GM18909 (cell line): ENCODE results near the gene ITGB2.

ENCODE experiments used
- ATAC-seq: cut with Tn5 transposase; IDR thresholded peaks from one replicate; pipeline ENCODE4 v1.9.1; 2021; ENCODE audit warnings: mild to moderate bottlenecking; ENCODE audit not compliant: unreplicated experiment, poor library complexity

ITGB2 gene

DNA sequence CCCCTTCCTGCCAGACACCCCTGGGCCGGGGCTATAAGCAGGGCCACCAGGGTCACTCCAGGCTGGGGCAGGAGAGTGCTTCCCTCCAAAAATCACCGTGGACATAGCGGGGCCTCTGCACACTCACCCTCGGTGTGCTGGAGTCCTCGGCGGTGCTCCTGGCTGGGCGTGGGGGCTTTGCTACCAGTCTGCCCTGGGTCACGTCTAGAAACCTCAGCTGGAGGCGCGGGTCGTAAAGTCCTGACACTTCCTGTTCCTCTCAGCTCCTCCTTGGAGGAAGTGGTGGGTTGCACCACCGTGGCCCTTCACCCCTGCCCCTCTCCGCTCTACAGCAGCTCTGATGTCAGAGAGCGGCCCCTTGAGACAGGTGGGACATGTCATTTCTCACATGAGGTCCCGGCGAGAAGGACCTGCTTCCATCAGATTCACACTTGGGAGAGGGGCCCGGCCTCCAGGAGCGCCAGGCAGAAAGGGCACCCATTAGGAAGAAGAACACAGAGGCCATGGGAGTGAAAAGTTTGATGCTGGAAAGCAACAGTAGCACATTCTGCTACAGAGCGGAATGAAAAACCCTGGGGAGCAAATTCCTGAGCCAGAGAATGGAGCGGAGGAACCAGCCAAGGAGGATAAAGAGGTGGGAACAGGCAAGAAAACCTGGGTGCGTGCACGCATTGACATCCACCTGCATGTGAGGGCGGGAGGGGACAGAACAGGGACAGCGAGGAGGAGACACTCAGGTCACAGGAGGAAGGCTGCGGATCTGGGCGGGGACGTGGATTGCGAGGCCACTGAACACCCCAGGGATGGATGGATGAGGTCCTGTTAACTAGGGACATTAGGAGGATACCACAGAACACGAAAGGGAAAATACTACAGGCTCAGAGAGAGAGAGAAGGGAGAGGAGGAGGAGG, at the start of gene ITGB2:
Gene ITGB2 (minus strand): TSS at position 206 of the 911 bp plus-strand sequence. CDS start 10,117 bp downstream, outside the sequence.
- peak; percentile 75 for ATAC-seq

DNA sequence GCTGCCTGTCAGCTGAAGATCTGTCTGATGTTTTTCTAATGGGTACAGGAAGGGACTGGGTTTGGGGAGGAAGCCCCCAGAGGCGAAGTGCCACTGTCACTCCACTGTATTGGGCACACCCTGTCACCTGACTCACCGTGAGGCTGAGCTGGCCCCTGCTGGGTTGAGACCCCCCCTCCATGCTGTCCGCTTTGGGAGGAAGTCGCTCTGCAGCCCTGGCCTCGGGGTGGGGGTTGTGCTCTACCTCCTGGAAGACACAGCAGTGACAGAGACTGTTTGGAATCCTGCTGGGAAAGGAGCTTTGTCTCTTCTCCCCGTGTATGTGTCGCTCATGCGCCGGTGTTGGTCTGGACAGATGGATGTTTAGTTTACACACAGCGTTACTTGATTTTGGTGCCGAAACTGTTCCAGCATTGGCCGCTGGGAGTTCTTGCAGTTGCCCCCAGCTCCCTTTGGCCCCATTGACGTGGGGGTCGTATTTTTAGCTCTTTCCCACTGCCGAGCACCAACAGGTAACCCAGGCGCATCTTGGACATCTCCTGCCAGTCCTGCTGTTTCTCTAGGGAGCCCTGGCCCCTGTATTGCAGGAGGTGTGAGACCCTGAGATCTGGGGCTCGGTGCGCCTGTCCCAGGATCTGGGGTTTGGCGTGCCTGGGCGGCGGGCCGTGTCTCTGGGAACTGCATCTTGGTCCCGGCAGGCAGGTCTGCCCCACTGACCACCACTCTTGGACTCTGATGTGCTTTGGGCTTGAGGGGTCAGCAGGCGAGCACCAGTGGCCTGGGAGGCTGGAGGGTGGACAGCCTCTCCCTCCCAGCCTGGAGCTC, 49.4 kb upstream of the ITGB2 start:
- no peak for ATAC-seq

DNA sequence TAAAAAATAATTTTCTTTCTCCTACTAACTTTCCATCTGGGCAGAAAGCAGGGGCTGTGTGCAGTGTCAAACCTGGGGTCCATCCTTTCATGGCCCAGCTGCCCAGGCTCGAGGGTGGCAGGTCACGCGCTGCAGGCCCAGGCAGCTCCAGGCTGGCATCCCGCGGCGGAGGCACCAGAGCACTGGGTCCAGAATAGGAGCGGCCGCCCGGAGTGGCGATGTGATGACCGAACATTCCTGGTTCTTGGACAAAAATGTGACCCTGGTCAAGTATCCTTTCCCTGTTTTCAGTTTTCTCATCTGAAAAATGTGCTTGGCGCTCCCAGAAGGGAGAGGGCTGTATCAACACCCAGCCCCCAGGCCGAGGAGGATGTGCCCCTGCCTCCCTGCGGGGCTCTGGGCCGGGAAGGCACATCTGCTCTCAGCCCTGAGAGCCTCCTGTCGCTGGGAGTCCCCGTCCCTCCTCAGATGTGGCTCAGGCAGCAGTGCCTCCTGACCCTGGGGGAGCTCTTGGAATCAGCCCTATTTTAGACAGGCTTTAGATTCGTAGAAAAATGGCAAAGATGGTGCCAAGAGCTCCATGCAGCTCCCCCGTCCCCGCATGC, 48.5 kb upstream of the ITGB2 start:
- ATAC-seq: no peak

DNA sequence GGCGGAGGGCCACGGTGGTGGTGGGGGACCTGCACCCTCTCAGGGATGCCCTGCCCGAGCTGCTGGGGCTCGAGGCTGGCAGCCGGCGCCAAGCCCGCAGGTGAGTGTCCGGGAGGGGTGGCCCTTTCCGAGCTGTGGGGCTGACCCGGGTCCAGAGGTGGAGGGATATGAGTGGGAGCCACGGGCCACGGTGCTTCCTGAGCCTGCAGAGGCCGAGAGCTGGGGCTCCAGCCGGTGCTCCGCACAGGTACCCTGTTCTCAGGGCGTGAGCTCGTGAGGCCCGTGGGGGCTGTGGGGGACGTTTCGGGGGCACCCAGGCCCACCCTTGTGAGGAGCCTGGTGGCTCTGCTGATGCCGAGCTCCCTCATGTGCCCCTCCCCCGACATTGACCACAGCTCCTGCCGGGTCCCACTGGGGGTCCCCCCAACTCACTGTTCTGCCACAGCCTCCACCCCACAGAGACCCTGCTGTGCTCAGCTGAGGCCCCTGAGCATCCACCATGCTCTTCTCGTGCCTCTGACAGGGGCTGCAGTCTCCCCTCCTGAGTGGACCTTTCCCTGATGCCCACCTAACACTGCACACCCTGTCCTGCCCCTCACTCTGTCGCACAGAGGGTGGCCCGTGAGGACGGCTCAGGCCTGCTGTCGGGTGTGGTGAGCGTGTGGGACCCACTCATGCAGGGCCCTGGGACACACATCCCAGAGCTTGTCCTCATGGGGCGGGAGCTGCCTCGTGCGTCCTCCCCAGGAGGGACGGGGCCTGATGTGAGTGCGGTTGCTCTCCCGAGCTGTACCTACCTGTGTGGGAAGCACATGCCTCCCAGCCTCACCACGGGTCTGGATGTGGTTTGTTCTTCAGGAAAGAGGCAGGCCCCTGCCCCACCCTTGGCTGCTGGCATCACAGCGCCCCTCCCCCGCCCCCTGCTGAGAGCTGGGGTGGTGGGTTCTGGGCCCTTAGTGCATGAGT, 46.7 kb upstream of the ITGB2 start:
- no peak for ATAC-seq

DNA sequence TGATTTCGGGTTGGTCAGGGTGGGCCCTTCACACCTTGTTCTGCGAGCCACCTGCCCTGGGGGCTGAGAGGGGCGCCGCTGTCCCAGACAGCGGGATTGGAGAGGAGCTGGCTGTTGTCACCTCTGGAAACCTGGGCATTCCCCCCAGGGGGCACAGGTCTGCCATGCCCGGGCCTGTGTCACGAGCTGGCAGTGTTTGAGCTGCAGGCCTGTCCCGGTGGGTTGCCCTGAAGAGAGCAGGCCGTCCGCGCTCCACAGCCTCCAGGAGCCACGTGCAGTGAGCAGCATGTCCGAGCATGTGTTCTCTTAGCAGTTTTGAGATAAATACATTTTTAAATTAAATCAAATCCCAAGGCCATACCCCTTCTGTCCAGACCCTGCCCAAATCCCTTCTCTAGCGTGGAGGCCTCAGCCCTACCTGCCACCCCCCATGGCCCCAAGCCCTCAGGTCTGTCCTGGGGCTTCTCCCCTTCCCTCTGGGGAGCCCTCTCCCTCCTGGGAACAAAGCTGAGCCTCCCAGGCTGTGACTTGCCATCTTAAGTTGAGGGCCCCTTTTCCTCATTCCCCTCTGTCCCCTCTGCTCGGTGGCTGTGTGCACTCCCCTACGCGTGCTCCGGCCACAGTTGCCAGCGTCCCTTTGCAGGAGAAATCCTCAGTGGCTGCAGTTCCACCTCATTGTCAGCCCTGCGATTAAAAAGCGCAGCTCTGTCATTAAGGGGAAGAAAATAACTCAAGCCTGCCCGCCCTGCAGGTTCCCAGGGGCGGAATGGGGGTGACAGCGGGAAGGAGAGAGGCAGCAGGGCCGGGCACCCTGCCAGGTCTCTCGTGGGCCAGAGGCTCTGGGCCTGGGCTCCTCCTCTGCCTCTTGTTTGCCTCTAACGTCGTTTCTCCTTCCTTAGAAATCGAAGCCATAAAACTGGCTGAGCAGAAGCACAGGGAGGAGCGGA, 45.7 kb upstream of the ITGB2 start:
- no peak for ATAC-seq

DNA sequence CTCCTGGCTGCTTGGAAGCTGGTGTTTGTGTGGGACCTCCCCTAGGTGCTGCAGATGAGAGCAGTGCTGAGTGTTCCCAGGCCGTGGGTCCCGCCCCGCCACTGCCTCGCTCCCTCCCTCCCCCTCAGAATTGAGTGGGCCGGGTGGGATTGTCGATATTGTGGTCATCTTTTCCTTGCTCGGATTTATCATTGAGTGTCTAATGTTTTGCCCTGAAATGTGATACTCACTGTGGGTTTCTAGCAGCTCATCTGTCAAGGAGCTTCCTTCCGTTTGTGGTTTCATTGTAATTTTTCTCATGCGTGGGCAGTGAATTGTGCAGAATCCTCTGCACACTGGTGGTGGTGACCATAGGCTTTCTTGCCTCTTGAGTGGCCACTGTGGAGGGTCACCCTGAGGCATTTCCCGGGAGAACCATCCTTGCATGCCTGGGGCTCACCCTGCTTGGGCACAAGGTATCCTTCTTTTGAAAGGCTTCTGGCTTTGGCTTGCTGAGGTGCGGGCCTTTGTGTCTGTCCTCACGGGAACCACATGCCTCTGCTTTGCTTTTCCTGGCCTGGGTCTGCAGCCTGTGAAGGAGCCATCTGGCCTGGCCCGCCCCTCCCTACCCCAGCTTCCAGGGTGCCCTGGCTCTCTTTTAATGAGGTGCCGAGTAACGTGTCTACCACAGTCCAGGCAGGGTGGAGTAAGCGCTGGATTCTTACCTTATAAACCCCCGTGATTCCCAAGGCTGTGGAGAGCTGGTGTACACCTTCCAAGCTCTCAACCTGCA, 44.7 kb upstream of the ITGB2 start:
- no peak for ATAC-seq

DNA sequence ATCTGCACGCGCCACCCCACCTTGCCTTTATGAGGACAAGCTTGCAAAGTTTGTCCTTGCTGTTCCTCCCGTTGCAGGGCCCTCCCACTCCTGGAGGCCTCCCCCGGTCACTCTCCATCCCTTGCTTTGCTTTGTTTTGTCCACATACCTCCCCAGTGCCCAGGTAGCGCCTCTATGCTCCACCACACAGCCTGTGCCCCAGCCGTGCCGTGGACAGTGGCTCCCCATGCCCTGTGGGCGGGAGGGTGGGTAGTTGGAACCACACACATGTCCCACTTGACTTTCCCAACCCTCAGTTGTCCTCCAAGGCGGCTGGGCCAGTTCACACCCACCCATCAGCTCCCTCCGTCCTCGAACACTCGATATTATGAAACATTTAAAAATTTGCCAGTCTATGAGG, 43.7 kb upstream of the ITGB2 start:
- no peak for ATAC-seq

DNA sequence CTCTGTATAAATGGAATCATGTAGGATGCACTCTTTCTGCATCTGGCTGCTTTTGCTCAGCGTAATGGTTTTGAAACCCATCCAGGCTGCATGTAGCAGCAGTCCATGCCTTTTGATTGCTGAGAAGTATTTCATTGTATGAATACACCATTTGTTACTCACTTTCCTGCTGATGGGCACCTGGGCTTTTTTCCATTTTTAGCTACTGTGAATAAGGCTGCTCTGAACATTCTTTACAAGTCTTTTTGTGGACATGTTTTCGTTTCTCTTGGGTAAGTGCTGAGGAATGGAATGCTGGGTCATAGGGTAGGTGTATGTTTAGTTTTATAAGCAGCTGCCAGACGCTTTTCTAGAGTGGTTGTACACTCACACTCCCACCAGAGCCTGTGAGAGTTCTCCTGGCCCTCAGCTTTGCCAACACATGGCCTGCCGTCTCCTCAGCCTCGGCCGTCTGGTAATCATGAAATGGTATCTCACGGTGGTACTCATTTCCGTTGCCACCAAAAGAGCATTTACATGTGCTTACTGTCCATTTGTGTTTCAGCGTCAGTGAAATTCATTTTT, 41.8 kb upstream of the ITGB2 start:
- no peak for ATAC-seq

DNA sequence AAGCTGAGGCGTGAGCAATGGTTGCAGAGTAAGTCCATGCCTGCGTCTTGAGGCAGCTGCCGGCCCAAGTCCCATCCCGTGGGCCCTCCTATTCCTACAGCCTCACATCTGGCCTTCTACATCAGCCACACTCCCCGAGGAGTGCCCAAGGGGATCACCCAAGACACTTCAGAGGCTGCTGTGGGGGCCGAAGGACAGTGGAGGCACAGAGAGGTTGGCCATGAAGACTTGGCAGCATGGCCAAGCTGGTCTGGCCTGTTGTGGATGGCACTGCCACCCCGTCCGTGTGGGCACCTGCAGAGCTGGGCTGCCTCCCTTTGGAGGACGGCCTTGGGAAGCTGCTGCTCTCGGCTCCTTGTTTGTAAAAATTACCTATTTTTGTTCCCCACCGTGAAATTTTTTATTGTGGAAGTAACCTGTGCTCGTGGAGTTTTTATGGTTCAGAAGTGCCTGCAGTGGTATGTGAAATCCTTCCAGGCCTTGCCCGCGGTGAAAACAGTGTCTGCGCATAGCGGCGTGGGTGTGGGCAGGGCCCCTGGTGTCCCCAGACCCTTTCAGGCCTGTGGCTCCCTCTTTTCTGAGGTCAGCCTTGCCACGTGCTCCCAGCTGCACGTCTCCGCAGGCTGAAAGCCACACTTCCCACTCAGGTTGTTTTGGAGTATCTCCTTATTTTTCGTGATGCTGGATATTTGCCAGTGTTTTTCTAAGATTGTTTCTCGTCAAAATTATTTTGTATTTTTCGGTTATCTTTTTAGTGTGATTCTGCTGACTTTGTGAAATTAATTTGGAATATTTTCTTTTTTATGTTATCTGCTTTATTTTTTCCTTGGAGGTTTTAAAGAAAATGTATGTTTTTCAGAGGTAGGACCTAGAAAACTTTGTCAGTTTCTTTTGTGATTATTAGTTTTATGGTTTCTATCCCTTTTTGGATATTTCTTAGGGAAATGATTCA, 39.7 kb upstream of the ITGB2 start:
- ATAC-seq: no peak

DNA sequence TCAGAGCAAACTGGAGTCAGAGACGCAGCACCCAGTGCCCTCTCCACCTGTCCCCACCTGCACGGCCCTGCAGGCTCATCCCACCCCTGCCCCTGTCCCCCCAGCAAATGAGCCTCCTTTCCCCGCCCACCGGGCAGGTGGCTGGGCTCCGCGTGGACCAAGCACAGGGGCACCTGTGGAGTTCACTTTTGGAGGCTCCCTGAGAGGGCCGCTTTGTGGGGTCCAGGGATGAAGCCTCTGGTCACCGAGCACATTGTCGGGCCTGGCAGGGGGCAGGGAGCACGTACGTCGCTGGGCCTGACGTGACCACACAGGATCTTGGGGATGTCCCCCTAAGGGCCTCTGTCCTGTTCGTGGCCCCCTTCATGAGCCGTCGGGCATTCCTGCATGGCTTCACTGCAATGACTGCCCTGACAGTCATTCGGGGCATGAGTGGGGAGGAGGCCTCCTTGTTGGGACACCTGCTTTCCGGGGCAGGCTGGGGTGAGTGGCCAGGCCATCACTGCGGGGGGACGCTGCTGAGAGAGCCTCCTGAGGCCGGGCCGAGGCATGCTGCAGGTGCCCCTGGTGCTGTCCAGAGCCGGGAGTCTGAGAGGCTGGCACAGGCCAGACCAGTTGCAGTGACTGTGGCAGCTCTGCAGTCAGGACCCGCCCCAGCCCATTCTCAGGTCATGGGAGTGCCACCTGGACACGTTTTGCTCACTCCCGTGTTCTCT, 38.8 kb upstream of the ITGB2 start:
- no peak for ATAC-seq

DNA sequence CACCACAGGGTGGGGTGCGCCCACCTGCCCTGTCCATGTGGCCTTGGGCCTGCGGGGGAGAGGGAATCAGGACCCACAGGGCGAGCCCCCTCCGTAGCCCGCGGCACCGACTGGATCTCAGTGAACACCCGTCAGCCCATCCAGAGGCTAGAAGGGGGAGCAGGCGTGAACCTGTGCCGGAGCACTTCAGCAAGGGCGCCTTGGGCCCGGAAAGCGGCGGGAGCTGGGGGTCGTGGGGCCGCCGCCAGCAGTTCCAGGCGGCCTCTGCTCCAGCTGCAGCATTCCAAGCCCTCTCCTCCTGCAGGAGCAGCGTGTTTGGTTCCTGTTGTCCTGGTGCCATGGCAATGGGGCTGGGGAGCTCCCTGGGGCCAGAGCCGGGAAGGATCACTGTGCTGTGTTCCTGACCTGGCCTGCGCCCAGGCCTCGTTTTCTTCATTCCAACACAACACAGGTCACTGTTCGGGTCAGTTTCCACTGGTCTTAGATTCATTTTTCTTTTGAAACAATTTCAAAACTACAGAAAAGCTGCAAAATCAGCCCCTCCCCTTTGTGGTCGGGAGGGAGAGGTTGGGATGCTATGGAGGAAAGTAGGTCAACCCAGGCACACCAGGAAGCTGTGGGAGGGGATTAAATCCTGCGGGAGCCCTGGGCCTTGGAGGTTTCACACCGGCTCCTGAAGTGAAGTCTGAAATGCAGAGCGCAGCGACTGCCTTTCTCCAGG, 37.9 kb upstream of the ITGB2 start:
- ATAC-seq: no peak

DNA sequence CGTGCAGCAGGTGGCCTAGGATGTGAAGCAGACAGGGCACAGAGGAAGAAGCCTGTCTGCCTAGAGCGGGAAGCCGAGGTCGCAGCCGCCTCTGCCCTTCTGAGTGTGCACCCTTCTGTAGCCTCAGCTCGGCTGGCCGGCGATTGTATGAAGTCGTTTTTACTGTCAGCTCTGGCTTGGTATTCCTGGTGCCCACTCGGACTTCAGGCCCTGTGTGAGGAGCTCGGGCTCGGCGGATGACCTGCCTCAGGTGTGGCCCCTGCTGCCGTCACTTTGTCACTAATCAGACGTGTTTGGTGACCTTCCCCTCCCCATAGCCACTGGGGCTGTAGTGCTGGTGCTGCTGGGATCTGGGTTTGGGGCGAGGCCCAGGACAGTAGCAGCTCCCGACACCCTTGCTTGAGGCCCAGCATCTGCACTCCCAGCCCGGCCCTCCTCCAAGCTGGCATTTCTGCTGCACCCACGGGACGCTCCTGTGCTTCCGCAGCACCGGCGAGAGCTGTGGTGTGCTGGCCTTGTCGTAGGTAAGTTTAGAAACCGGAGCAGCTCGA, 37.3 kb upstream of the ITGB2 start:
- no peak for ATAC-seq

DNA sequence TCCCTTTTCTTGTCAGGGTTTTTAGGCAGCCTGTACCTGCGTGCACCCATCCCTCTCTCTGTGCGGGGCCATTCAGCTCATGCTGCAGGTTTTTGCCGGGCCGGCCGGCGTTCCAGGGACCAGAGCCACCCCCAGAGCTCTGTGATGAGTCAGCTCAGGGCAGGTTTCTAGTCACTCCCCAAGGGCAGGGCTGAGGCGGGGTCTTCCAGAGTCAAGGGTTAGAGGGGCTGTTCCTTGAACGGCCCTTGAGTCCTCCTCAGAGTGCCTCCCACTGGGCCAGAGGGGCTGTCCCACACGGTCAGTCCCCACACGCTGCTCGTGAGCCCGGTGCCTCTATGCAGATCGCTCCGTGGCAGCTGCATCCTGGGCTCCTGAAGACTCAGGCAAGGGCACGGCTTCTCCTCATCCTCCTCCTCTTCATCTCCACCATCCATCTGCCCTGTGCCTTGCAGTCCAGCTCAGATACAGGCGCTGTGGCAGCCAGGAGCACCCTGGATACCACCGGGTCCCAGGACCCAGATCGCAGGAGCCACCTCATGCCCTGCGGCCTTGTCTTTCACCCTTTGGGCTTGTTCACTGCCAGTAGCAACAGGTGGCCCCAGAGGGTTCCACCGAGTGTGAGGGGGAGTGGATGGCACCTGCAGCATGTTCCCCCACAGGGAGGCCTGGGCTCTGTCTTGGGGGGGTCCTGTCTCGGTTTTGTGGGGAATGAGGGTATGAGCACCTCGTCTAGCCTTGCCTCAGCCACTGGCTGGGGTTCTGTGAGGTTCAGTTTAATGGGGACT, 36.5 kb upstream of the ITGB2 start:
- ATAC-seq: no peak

DNA sequence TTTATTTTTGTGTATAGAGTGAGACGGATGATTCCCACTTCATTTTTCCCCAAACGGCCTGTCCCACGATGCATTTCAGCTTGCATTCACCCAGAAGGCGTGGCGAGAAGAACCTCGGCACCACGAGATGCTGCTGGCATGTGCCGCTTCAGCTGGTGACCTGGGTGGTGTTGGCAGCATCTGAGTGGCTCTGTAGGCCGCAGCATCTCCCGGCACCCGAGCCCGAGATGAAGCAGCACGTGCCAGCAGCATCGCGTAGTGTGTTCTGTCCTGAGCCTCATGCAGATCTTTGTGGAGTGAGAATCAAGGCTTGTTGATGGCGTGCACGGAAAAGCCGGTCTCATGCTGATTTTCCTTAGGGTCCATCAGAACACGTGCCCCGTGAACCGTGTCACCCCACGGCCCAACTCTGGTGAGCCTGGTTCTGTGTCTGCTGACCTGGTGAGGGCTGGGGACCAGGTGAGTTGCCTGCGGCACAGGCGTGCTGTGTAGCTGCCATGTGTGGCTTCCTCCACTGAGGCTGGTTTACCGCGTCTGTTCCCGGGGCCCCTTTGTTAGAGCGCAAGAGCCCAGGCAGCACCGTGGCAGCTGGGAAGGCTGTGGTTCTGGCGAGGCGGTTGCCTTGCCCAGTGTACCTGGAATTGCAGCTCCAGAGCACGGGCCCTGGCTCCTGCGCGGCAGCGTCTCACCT, 35.8 kb upstream of the ITGB2 start:
- no peak for ATAC-seq
